ENCODE measurements around the gene PPP2R5D.

PPP2R5D gene

DNA sequence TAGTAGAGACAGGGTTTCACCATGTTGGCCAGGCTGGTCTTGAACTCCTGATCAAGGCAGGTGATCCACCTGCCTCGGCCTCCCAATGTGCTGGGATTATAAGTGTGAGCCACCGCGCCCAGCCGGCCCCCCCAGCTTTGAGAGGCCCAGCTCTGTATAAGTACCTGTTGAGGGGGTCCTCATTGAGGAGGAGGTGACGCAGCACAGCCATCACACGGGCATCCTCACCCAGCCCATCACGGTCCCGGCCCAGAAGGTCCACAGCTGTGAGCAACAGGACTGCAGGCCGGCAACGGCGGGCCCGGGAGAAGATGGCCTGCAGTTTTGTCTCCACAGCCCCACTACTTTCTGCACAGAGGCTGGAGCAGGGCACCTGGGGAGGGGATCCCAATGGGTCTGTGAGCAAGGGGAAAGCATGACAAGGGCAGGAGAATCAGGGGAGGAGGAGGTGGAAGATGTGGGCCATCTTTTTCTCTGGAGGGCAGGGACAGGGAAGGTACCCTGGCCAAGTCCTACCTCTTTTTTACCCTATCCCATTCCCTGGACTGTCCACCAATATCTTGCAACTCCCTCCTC is 16.2 kb upstream of the PPP2R5D start:
- 0 out of 2 replicates have a peak, but pooled peaks cover 2% of the 10 kb centered on the region for H4K20me1 ChIP-seq (ENCODE audit: insufficient read depth, low read length)
- H3K4me3 ChIP-seq (ENCODE audit: low read depth in 1 of 2, low read length in 2 of 2): no peak overlapping the region
- no peak for TF ChIP-seq EZH2 (IDR thresholded peaks at IDR 0.05; ENCODE audit: borderline replicate concordance, low read depth, low read length, severe bottlenecking)
- TF ChIP-seq, protein P1, sequence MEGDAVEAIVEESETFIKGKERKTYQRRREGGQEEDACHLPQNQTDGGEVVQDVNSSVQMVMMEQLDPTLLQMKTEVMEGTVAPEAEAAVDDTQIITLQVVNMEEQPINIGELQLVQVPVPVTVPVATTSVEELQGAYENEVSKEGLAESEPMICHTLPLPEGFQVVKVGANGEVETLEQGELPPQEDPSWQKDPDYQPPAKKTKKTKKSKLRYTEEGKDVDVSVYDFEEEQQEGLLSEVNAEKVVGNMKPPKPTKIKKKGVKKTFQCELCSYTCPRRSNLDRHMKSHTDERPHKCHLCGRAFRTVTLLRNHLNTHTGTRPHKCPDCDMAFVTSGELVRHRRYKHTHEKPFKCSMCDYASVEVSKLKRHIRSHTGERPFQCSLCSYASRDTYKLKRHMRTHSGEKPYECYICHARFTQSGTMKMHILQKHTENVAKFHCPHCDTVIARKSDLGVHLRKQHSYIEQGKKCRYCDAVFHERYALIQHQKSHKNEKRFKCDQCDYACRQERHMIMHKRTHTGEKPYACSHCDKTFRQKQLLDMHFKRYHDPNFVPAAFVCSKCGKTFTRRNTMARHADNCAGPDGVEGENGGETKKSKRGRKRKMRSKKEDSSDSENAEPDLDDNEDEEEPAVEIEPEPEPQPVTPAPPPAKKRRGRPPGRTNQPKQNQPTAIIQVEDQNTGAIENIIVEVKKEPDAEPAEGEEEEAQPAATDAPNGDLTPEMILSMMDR (IDR thresholded peaks at IDR 0.05; ENCODE audit: borderline replicate concordance, extremely low read depth, low read length, poor library complexity, severe bottlenecking): no peak
- H3K36me3 ChIP-seq (ENCODE audit: insufficient read depth, low read length): peaks cover 55% of the 10 kb centered on the region
- ATAC-seq (ENCODE audit: insufficient read depth, low read depth) (no peak), DNase-seq (no peak)
- no peak overlapping the region for H2AFZ ChIP-seq (ENCODE audit: low read depth, low read length)
- H3K4me2 ChIP-seq (ENCODE audit: insufficient read depth, low read length): no peak overlapping the region
- H3K27me3 ChIP-seq (ENCODE audit: insufficient read depth, low read length, poor library complexity): no peaks in the 10 kb centered on the region
- H3K9ac ChIP-seq (ENCODE audit: low read depth, low read length): no peak overlapping the region
- H3K79me2 ChIP-seq (ENCODE audit: insufficient read depth, low read length): no peaks in the 10 kb centered on the region
- no peaks in the 10 kb centered on the region for H3K9me3 ChIP-seq (ENCODE audit: insufficient read depth, low read length, severe bottlenecking)
- no peak overlapping the region for H3K27ac ChIP-seq (ENCODE audit: low read length)
- H3K4me1 ChIP-seq (ENCODE audit: insufficient read depth, low read length): no peaks in the 10 kb centered on the region

DNA sequence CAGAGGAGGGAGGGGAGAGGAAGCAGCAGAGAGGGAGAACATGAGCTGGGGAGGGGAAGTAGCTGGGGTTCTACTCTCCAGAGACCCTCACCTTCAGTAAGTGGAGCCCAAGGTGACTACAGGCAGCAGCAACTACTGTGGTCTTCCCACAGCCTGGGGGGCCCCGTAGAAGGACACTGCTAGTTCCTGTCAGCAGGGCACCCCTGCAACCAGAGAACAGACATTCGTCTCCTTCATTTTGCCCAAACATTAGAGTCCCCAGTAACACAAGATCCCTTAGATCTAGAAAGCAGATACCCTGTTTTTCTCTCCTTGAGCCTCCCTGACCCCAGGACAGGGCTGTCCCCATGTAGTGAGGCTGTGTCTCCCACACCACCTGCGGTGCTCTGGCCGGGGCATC is 15.6 kb upstream of the PPP2R5D start:
- no peaks in the 10 kb centered on the region for H3K9me3 ChIP-seq (ENCODE audit: insufficient read depth, low read length, severe bottlenecking)
- 0 out of 2 replicates have a peak, but pooled peaks cover 2% of the 10 kb centered on the region for H4K20me1 ChIP-seq (ENCODE audit: insufficient read depth, low read length)
- no peak overlapping the region for H3K9ac ChIP-seq (ENCODE audit: low read depth, low read length)
- no peaks in the 10 kb centered on the region for H3K27me3 ChIP-seq (ENCODE audit: insufficient read depth, low read length, poor library complexity)
- DNase-seq: no peak
- no peaks in the 10 kb centered on the region for H3K4me1 ChIP-seq (ENCODE audit: insufficient read depth, low read length)
- TF ChIP-seq, protein P1 (IDR thresholded peaks at IDR 0.05; ENCODE audit: borderline replicate concordance, extremely low read depth, low read length, poor library complexity, severe bottlenecking): no peak
- TF ChIP-seq EZH2 (IDR thresholded peaks at IDR 0.05; ENCODE audit: borderline replicate concordance, low read depth, low read length, severe bottlenecking): no peak
- peaks cover 52% of the 10 kb centered on the region for H3K36me3 ChIP-seq (ENCODE audit: insufficient read depth, low read length)
- no peak overlapping the region for H3K4me3 ChIP-seq (ENCODE audit: low read depth in 1 of 2, low read length in 2 of 2)
- H3K27ac ChIP-seq (ENCODE audit: low read length): no peak overlapping the region
- no peaks in the 10 kb centered on the region for H3K79me2 ChIP-seq (ENCODE audit: insufficient read depth, low read length)
- H3K4me2 ChIP-seq (ENCODE audit: insufficient read depth, low read length): no peak overlapping the region
- H2AFZ ChIP-seq (ENCODE audit: low read depth, low read length): no peak overlapping the region
- no peak for ATAC-seq (ENCODE audit: insufficient read depth, low read depth)

DNA sequence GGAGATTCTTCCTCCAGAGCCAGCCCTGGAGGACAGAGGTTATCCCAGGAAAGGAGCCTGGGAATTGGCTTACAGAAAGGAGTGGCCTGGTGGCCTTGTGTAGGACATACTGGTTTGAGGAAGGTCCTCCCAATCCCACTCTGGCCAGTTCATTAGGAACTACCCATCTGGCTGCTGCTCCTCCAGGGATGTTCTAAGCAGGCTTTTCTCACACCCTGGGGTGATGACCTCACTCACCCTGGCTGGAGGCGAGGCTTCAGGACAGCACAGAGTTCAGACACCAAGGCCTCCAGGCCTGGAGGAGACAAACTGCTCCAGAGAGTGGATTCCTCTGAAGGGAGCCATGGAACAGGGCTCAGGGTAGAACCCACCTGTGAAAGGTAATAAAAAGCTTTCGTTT is 14.9 kb upstream of the PPP2R5D start:
- TF ChIP-seq, protein P1 (IDR thresholded peaks at IDR 0.05; ENCODE audit: borderline replicate concordance, extremely low read depth, low read length, poor library complexity, severe bottlenecking): no peak
- no peak for TF ChIP-seq EZH2 (IDR thresholded peaks at IDR 0.05; ENCODE audit: borderline replicate concordance, low read depth, low read length, severe bottlenecking)
- no peak for DNase-seq

More for the DNA sequence above, 14.9 kb upstream of the PPP2R5D start:
- no peaks in the 10 kb centered on the region for H3K9me3 ChIP-seq (ENCODE audit: insufficient read depth, low read length, severe bottlenecking)
- no peak overlapping the region for H2AFZ ChIP-seq (ENCODE audit: low read depth, low read length)
- H4K20me1 ChIP-seq (ENCODE audit: insufficient read depth, low read length): 0 out of 2 replicates have a peak, but pooled peaks cover 2% of the 10 kb centered on the region
- no peak for ATAC-seq (ENCODE audit: insufficient read depth, low read depth)
- no peak overlapping the region for H3K9ac ChIP-seq (ENCODE audit: low read depth, low read length)
- H3K79me2 ChIP-seq (ENCODE audit: insufficient read depth, low read length): no peaks in the 10 kb centered on the region
- no peak overlapping the region for H3K4me2 ChIP-seq (ENCODE audit: insufficient read depth, low read length)
- no peaks in the 10 kb centered on the region for H3K27me3 ChIP-seq (ENCODE audit: insufficient read depth, low read length, poor library complexity)
- H3K4me1 ChIP-seq (ENCODE audit: insufficient read depth, low read length): no peaks in the 10 kb centered on the region
- peaks cover 51% of the 10 kb centered on the region for H3K36me3 ChIP-seq (ENCODE audit: insufficient read depth, low read length)
- no peak overlapping the region for H3K27ac ChIP-seq (ENCODE audit: low read length)
- H3K4me3 ChIP-seq (ENCODE audit: low read depth in 1 of 2, low read length in 2 of 2): no peak overlapping the region

Measured in DND-41 (cell line).